Peyer's patch (tissue), 4 donors: ENCODE data around the gene MMP14.

ENCODE experiments used
- POLR2A ChIP-seq, 2 donors: fragments of 450-650 bp; IDR thresholded peaks; one replicate each; pipeline ENCODE4 v1.5.1; 2017; ENCODE audit warnings: antibody characterized with exemption in 2 of 2, mild to moderate bottlenecking in 2 of 2, moderate library complexity in 2 of 2
- TF ChIP-seq, protein P1 (sequence below), 6 experiments: fragments of 450-650 bp in 4 of 6; fragments of 200-600 bp in 2 of 6; sonication (generic) in 1 of 6; IDR thresholded peaks; one replicate each; pipeline ENCODE4 v1.5.1; 2017 to 2019; ENCODE audit warnings: antibody characterized with exemption in 6 of 6, mild to moderate bottlenecking in 3 of 6, moderate library complexity in 1 of 6

DNA sequence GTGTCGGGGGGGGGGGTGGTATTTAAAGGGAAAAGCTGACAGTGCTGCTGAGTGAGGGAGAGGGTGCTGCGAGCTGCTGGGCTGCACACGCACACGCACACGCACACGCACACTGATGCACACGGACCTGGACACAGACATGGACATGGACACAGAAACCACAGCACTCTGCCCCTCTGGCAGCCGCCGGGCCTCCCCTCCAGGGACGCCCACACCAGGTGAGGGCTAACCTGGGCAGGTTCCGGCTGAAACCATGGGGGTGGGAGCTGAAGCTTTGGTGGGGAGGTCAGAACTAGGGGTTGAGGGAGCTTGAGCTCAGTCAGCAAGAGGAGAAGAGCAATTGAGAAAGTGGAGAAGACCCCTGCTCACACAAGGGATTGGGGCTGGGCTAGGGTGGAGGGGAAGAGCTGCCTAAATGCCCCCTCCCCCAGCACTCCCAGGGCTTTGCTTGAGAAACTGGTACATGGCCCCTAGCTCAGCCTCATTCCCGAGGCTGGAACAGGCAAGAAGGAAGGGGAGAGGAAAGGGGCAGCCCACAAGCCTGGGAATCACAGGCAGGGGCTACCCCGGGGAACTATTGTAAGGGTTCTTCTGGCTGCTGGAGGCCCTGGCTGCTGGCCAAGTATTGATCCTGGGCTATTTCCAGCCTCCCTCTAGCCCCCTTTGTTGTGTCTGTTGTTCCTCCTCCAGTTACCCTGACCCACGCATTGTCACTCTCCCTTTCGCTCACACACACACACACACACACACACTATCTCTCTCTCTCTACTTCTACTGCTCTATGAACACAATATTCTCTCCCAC is 47.0 kb downstream of the MMP14 start, which contains the start of gene REM2:
- TF ChIP-seq, protein P1, sequence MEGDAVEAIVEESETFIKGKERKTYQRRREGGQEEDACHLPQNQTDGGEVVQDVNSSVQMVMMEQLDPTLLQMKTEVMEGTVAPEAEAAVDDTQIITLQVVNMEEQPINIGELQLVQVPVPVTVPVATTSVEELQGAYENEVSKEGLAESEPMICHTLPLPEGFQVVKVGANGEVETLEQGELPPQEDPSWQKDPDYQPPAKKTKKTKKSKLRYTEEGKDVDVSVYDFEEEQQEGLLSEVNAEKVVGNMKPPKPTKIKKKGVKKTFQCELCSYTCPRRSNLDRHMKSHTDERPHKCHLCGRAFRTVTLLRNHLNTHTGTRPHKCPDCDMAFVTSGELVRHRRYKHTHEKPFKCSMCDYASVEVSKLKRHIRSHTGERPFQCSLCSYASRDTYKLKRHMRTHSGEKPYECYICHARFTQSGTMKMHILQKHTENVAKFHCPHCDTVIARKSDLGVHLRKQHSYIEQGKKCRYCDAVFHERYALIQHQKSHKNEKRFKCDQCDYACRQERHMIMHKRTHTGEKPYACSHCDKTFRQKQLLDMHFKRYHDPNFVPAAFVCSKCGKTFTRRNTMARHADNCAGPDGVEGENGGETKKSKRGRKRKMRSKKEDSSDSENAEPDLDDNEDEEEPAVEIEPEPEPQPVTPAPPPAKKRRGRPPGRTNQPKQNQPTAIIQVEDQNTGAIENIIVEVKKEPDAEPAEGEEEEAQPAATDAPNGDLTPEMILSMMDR (IDR thresholded peaks at IDR 0.05): no peak
- no peak for TF ChIP-seq POLR2A (IDR thresholded peaks at IDR 0.05)
